GM21737 (cell line): ENCODE data around the gene EVC.
"Not testable (repeated sequence)": the region's sequence is repeated elsewhere in the genome, so short reads cannot be mapped to it uniquely, and the experiment has no call there.

Experiments
- ATAC-seq: cut with Tn5 transposase; IDR thresholded peaks from one replicate; pipeline ENCODE4 v1.9.1; 2021; ENCODE audit warnings: mild to moderate bottlenecking, moderate library complexity; ENCODE audit not compliant: unreplicated experiment

EVC gene

DNA sequence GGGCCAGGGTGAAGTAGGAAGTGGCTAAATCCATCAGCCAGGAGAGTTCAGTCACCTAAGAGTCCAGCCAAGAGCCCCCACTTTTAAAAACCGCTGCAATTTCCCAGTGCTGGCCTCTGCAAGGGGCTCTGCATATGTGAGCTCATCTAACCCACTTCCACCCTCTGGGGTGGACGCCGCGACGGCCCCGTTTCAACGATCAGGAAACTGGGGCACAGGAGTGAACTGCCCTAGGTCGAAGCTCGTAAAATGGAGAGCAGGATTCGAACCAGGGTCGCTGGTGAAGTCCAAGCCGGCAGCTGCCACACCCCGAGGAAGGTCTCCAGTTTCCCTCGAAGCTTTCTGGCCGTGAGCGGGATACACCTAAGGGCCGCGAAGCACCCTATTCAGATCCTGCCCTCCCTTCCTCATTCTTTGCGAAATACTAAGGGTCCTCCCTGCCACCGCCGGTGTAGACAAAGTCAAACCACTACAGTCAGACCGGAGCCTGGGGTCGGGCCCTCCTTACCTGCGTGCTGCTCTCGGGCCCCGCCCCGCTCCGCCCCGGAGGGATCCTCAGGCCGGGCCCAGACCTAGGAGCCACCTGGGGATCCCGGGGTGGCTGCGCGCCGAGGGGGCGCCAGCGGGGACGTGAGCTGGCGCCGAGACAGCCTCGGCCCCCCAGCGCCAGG is 3.1 kb upstream of the EVC start:
- no peak for ATAC-seq

DNA sequence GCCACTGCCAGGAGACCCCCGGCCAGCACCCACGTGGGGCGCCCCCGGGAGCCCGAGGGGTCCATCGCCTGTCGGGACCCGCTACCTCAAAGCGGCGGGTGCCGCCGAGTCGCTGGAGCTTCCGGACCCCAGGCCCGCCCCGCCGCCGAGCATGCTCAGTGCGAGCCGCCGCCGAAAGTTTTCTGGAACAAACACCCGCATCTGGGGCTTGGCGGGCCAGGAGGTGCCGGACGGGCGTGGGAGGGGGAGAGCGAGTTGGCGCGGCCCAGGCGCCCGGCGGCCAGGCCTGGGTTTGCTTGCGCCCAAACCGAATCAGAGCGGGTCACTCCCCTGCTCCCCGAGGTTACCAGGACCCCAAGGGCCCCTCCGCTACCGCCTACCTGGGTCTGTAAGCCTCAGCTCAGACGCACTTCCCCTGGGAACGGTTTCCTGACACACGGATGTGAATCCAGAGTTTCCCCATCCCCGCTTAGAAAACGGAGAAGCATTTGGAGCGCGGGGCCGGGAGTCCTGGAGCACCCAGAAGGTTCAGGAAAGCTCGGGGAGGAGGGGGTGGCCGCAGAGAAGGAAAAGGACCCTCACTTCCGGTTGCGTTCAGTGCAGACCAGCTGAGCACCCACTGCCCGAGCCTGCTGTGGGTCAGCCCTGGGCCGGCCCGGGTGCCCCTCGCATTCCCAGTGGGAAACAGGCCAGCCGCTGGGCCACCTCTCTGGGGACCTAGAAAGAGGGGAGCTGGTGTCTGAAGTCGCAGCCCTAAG is 2.4 kb upstream of the EVC start, which contains the start of gene EVC2:
Gene EVC2 (minus strand): TSS at position 111 of the 758 bp plus-strand sequence. CDS start 46 bp downstream, at position 65.
- no peak for ATAC-seq

DNA sequence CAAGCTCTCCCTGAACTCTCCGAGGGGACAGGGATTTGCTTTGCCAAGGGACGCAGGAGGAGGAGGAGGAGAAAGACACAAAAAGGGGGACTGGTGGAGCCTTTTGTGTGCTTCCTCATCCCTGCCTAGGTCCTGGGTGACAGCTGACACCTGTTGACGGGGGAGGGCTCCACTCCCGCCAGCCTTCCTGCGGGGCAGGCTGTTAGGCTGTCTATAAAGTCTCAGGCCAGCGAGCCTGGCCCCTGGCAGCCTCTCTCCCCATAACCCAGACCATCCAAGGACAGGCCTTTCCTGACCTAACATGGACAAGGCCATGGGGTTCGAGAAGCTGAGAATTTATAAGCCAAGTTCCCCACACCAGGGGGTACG is 1.8 kb upstream of the EVC start:
- no peak for ATAC-seq

DNA sequence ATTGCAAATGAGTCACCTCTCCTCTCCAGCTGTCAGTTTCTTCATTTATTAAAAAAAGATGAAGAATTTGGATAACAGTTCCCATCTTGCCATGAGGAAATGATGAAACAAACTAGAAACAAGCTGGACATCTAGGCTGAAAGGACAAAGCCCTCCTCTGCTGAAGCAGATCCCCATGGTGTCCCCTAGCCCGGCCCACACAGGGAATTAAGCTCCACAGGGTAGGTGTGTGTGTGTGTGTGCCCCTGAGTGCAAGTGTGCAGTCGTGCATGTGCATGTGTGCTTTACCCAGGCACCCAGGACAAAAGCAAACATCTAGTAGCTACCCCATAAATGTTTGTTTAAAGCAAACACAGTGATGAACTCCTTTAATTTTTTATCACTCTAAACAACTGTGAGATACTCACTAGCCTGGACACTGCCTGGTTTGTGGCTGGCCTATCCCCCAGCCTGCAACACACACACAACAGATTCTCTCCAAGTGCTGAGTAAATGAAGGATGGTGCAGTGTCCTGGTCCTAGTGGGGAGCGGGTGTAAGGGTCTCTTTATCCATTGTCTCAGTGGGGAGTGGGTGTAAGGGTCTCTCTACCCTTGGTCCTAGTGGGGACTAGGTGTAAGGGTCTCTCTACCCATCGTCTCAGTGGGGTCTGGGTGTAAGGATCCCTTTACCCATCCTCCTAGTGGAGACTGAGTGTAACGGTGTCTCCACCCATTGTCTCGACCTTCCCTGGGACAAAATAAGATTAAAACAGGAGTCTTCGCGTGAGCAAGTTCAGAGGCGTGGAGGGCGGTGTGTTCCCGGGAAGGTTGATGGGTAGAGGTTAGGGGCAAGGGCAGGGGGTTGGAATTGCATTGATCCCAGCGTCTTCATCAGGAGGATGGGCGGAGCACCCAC is 688 bp upstream of the EVC start:
- ATAC-seq = no peak

DNA sequence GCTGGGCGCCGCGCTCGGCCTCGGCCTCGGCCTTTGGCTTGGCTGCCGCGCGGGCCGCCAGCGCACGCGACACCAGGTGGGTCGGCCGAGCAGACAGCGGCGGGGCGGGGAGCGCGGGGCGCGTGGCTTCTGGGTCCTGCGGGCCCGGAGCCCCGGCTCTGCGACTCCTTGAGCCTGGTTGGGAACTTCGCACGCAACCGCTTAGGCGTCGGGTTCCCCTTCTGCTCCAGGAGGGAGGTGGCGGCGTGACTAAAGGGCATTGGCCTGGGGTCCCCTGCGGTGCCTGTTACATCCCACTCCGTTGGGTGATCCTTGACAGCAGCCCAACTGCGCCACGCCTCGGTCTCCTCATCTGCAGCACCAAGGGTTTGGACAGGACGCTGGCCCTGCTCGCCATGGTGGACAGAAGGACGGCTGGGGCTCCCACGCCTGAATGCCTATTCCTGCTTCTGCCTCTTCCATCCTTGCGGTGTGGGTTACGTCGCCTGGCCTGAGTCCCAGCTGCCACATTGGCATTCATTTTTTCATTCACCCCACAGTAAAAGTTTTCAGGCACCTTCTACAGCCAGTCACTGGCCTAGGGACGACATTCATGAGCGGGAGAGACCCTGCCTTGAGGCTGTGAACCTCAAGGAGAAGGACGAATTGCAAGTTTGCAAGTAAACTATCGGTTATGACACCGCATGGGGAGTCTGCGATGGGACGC is 631 bp downstream of the EVC start:
- ATAC-seq = no peak

DNA sequence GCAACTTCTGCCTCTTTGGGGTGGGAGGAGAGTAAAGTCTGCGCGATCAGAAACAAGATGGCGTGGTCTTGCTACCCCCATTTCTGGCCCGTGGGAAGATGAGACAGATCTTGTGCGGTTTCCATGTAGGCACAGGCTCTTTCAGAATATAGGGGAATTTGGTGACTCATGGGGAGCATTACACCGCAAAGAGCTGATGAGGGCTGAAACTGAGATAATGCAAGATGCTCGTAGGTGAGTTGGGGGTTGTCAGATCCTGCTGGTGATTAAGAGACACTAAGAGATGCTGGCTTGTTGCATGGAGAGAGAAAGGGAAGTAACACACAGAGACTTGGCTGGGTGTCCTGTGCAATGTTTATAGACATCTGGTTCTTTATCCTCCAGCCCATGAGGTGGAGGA is 1.5 kb downstream of the EVC start:
- ATAC-seq = no peak

DNA sequence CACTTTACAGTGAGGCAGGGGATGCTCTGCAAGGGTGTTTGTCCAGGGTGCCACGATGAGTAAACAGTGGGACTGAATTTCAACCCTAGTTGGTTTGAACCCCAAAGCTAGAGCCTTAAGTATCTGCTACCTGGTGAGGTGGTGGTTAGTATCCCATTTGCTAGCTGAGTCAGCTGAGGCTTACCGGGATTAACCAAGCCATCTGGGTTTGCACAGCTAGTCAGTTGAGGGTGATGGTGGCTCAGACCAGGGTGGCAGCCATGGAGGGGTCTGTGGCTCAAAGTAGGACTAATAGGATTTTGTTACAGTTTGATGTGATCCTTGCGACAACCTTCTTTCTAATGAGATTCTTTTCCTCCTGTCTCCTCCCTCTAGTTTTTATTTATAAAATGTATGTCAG is 1.9 kb downstream of the EVC start:
- no peak for ATAC-seq

DNA sequence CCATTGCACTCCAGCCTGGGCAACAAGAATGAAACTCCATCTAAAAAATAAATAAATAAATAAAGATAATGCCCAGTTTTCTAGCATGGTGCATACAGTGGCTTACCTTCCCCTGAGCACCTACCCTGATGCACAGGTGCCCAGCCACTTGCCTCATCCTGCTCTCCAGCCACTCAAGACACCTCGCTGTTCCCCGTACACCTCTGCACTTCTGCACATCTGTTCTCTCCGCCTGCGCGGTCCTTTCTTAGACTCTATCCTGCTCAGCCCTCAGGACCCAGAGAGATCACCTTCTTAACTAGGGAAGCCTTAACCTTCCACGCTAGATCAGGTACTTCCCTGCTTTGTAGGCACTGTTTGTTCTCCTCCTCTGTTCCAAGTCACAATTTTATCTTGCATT is 2.9 kb downstream of the EVC start:
- ATAC-seq = no peak

DNA sequence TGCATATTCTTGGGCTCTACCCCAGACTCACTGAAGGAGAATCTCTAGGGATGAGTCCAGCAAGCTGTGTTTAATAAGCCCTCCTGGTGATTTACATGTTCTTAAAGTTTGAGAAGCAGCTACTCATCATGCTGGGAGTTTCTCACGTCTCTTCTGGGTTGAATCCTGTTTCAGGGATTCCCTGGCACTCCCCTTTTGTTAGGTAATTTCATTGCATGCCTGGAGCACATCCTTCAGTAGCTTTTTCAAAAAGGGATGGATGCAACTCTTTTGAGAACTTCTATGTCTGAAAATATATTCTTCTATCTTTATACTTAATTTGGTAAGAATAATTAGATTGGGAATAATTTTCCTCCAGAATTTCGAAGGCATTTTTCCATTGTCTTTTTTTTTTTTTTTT is 4.4 kb downstream of the EVC start:
- no peak for ATAC-seq

DNA sequence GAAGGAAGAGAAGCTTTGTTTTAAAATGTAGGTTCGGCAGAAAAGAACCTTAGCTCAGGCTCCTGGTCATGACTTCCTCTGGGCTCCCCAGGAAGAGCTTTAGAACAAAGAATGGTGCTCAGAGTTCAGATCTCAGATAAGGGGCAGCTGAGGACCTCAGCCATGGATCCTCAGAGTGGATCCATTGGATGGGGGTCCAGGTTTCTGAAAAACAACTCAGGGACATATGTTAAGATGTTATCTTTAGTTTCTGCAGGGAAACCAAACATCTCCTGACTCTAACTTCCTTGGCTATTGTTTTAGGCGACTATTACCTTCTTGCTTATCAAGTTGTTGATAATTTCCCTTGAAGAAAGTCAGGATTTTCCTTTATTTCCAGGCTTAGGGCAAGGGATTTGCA is 5.4 kb downstream of the EVC start:
- ATAC-seq = no peak

DNA sequence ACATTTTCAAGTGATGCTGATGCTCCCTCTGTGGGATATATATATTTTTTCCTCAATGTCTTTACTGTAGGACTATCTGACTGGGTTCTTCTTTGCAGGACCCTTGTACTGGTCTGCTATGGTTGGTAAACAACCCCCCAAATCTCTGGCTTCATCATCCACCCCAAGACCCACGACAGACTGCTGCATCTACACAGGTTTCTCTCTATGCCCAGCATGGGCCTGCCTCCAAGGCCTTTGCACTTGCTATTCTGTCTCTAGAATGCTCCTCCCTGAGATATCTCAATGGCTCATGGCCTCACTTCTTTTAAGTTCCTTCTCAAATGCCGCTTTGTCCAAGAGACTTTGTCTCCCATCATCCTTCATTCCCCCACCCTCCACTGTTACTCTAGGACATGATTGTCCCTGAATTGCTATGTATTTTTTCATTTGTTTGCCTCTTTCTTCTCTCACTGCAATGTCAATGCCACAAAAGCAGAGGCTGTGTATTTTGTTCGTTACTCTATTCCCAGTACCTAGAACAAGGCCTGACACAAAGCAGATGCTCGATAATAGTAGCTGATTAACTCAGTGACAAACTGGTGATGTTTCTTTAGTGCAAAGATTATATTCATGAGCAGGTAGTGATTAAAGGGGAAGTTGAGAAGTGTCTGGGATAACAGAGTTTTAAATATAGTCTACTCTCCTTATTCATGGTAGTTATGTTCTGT is 6.6 kb downstream of the EVC start:
- ATAC-seq = no peak

DNA sequence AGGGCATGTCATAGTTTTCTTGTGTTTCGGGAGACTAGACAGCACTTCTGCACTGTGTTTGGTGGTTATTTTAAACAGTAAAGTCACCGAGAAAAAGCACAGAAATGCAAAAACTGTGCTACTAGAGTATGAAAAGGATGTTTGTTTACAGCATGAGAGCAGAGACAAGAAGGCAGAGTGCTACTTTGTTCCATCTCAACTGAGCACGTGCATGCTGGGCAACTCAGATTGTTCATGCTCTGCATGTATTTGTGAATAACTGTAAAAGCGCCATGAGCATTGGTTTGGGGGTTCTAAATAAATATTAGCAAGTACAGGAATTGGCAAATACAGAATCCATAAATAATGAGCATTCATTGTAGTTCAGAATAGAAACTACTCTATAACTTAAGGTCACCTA is 7.4 kb downstream of the EVC start:
- no peak for ATAC-seq

DNA sequence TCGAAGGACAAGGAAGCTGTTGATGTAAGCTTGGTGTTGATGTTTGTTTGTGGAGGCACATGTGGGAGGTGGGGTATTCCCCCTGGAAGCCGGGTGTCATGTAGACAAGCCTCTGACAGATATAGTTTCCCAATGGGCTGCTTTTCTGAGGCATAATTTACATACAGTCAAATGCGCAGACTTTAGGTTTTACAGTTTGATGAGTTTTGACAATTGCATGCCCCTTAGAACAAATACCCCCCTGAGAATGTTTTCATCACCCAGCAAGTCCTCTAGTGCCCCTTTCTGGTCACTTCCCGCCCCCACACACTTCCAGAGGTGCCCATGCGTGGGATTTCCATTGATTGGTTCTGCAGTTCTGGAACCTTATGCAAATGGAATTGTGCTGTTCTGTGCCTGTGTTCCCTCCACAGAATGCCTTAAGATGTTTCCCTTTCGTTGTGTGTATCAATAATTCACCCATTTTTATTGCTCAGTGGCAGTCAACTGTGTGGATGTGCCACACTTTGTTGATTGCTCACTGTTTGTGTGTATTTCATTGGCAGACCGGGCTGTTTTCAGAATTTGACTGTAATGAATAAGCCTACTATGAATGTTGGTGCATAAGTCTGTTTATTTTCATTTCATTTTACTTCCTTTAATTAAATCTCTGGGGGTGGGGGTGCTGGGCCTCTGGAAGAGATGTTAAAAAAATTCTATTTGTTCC is 8.5 kb downstream of the EVC start:
- no peak for ATAC-seq

DNA sequence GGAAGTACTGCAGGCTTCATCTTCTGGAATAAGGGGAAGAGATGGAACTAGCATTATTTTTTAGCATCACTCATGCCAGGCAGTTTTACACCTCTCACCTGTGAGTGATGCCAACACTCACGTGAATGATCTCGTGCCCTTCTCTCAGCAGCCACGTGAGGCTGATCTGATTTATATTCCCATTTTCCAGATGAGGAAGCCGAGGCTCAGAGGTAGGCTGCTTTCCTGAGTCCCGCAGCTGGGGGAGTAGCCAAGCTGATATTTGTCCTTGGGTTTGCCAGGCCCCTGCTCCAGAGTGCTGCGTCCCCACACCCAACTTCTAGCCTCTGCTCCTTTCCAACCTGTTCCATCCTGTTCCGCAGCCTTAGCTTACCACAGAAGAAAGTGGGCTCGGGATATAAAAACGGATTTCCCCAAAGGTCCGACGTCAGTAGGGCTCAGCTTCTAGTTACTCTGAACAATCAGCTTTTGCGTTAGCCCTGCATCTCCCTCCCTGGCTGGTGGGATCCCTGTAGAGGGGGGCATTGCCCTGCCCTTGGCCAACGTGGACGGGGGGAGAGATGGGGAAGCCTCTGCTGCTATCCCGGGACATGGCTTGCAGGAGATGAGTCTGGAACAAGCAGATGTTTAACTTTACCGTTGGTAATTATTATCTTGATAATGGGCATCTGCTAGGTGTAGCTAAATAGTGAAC is 9.3 kb downstream of the EVC start:
- no peak for ATAC-seq

DNA sequence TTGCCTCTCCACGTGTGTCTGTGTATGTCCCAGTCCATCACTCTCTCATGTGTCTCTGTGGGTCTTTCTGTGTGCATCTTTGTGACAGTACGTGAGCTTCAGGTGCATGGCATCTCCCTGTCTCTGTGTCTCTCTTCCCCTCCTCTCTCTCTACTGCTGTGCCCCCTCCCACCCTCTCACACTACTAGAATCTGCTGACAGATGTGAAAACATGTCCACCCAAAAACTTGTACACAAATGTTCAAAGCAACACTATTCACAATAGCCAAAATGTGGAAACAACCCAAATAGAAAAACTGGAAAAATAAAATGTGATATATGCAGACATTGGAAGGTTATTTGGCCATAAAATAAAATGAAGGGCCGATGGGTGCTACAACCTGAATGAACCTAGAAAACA is 10.0 kb downstream of the EVC start:
- no peak for ATAC-seq

DNA sequence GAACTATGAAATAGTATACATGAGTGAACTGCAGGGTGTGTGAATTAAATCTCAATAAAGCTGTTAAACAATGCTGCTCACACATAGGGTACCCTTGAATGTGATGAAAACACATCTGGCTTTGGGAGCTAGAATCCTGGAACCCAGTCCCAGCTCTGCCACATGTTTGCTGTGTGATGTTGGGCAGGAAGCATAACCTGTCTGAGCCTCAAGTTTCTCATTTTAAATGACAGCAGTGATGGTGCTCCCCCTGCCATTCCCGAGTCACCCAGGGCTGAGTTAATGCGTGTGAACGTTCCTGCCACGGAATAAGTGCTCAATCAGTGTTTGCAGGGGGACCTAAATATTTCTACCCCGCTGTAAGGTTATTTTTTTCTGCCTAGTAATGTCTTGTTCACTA is 10.9 kb downstream of the EVC start:
- no peak for ATAC-seq

DNA sequence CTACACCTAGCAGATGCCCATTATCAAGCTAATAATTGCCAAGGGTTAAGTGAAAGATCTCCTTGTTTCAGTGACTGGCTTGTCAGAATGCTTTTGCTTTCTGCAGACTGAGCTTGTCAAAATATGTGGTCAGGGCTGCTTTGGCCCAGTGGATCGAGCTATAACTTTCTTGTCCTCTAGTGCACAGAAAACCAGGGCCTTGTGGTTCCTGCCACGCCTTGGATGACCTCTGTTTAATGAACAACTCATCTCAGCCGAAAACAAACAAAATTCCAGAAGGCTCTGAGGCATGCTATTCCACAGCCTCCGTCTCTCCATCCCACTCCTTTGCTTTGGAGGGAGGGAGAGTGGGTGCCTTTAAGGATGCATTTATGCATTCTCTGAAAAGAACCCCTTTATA is 11.3 kb downstream of the EVC start:
- no peak for ATAC-seq

DNA sequence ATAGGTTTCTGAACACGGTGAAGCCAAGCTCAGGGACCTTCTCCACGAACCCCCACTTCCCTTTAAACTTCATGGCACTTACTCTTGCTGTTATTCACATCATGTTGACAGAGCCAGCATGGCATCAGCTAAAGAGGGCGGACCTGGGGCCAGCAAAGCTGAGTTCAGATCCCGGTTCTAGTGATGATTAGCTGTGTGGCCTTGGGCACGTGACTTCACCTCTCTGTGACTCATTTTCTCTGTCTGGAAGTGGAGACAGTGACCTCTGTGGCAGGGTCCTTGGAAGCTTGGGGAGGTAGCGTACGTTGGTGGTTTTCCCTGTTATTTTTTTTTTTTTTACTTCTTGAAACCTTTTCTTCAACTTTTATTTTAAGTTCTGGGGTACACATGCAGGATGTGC is 13.4 kb downstream of the EVC start:
- no peak for ATAC-seq

DNA sequence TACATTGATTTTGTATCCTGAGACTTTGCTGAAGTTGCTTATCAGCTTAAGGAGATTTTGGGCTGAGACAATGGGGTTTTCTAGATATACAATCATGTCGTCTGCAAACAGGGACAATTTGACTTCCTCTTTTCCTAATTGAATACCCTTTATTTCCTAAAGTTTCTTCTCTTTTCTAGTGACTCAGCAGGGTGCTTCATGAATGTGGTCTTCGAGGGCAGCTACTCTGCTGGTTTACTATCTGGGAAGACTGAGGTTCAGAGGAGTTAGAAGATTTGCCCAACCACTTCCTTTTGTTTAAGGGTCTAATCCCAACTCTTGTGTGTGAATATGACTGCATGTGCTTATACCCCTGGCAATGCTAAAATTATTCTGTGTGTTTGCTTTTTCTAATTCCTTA is 17.4 kb downstream of the EVC start:
- not testable (repeated sequence) for ATAC-seq
